HG02588 (cell line): ENCODE data around the gene ARID3C.

Experiments used
- ATAC-seq: cut with Tn5 transposase; IDR thresholded peaks from one replicate; pipeline ENCODE4 v1.9.1; 2021; ENCODE audit warnings: mild to moderate bottlenecking, moderate library complexity; ENCODE audit not compliant: unreplicated experiment

Gene ARID3C

GRCh38 chr9:34578241-34579103, 50.4 kb downstream of the ARID3C start:
- no peak for ATAC-seq

- ATAC-seq, result no peak
These were observed 51.2 kb downstream of the ARID3C start for GRCh38 chr9:34577400-34578240.

- no peak for ATAC-seq
These were observed 52.1 kb downstream of the ARID3C start for GRCh38 chr9:34576597-34577399.

- ATAC-seq, result no peak
These were observed 52.8 kb downstream of the ARID3C start for GRCh38 chr9:34575862-34576596.

- no peak for ATAC-seq
These were observed 53.6 kb downstream of the ARID3C start for GRCh38 chr9:34575241-34575640.

- no peak for ATAC-seq
These were observed 54.3 kb downstream of the ARID3C start for GRCh38 chr9:34574571-34574970.

- ATAC-seq, result no peak
These were observed 55.1 kb downstream of the ARID3C start for GRCh38 chr9:34573599-34574325.

GRCh38 chr9:34572628-34573027, 56.2 kb downstream of the ARID3C start:
- ATAC-seq, result no peak

- ATAC-seq, result no peak
These were observed 56.8 kb downstream of the ARID3C start for GRCh38 chr9:34572092-34572491.

GRCh38 chr9:34571481-34571810, 57.4 kb downstream of the ARID3C start:
- ATAC-seq, result no peak
